HG03064 (cell line): ENCODE results near the gene SLC12A8.

Experiments
- ATAC-seq: cut with Tn5 transposase; IDR thresholded peaks from one replicate; pipeline ENCODE4 v1.9.1; 2021; ENCODE audit warnings: low read depth; ENCODE audit not compliant: unreplicated experiment

SLC12A8 gene

GRCh38 chr3:125058529-125058928, 154.0 kb downstream of the SLC12A8 start:
- no peak for ATAC-seq

- ATAC-seq: no peak
Observed at GRCh38 chr3:125057186-125057850, 155.2 kb downstream of the SLC12A8 start.

- peak; percentile 51 for ATAC-seq
Observed at GRCh38 chr3:125055913-125056745, 156.4 kb downstream of the SLC12A8 start, which contains the start of gene HEG1. Gene HEG1 (minus strand): TSS chr3:125055997. CDS start chr3:125055890, 107 bp downstream.

GRCh38 chr3:125055331-125055912, 157.1 kb downstream of the SLC12A8 start:
- ATAC-seq: peak; percentile 10

- ATAC-seq: no peak
Observed at GRCh38 chr3:125054449-125055329, 157.9 kb downstream of the SLC12A8 start.

- no peak for ATAC-seq
Observed at GRCh38 chr3:125054062-125054448, 158.5 kb downstream of the SLC12A8 start.

GRCh38 chr3:125053304-125053699, 159.2 kb downstream of the SLC12A8 start:
- no peak for ATAC-seq

- ATAC-seq: no peak
Observed at GRCh38 chr3:125052624-125053303, 159.8 kb downstream of the SLC12A8 start.

GRCh38 chr3:125051715-125052581, 160.6 kb downstream of the SLC12A8 start:
- ATAC-seq: no peak

GRCh38 chr3:125051205-125051604, 161.3 kb downstream of the SLC12A8 start:
- ATAC-seq: no peak

- ATAC-seq: no peak
Observed at GRCh38 chr3:125050488-125051090, 162.0 kb downstream of the SLC12A8 start.

- no peak for ATAC-seq
Observed at GRCh38 chr3:125048282-125048681, 164.3 kb downstream of the SLC12A8 start.

- no peak for ATAC-seq
Observed at GRCh38 chr3:125045965-125046364, 166.6 kb downstream of the SLC12A8 start.

- no peak for ATAC-seq
Observed at GRCh38 chr3:125045194-125045593, 167.4 kb downstream of the SLC12A8 start.

- ATAC-seq: no peak
Observed at GRCh38 chr3:125043599-125044151, 168.9 kb downstream of the SLC12A8 start.

GRCh38 chr3:125042725-125043406, 169.7 kb downstream of the SLC12A8 start:
- ATAC-seq: no peak

GRCh38 chr3:125039131-125040100, 173.1 kb downstream of the SLC12A8 start:
- no peak for ATAC-seq
